ENCODE data around the gene CLEC16A.

DNA sequence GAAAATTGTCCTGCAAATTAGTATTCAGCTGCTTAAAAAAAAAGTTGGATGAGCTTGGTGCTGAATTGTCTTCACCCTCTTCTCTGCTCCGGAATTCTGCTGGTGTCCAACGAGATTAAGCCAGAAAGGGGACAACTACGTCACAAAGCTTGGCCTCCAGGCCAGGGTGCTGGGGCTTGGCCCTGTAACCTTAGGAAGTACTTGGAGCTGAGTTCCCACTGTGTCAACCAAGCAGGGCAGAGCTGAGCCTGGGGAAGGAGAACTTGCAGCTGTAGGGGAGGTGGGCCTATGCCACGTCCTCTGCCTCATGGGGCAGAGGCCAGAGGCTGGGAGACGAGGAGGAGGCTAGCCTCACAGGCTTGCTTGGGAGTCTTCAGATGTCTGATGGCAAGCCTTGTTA, 71.2 kb downstream of the CLEC16A start:
- TF ChIP-seq, protein P1, sequence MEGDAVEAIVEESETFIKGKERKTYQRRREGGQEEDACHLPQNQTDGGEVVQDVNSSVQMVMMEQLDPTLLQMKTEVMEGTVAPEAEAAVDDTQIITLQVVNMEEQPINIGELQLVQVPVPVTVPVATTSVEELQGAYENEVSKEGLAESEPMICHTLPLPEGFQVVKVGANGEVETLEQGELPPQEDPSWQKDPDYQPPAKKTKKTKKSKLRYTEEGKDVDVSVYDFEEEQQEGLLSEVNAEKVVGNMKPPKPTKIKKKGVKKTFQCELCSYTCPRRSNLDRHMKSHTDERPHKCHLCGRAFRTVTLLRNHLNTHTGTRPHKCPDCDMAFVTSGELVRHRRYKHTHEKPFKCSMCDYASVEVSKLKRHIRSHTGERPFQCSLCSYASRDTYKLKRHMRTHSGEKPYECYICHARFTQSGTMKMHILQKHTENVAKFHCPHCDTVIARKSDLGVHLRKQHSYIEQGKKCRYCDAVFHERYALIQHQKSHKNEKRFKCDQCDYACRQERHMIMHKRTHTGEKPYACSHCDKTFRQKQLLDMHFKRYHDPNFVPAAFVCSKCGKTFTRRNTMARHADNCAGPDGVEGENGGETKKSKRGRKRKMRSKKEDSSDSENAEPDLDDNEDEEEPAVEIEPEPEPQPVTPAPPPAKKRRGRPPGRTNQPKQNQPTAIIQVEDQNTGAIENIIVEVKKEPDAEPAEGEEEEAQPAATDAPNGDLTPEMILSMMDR (IDR thresholded peaks at IDR 0.05): no peak
- TF ChIP-seq POLR2A (IDR thresholded peaks at IDR 0.05): no peak

Data from breast epithelium (tissue), 3 donors.